Neuron (in vitro differentiated cells): ENCODE results near the gene GRB10.

Experiments used
- H2AFZ ChIP-seq: one replicate; pipeline ENCODE4 v1.6.1; 2013; ENCODE audit warnings: low read depth, mild to moderate bottlenecking, inconsistent platforms, low read length, moderate library complexity
- H3K27me3 ChIP-seq: one replicate; pipeline ENCODE4 v1.6.1; 2013; ENCODE audit warnings: low read length; ENCODE audit not compliant: insufficient read depth
- H3K36me3 ChIP-seq: one replicate; pipeline ENCODE4 v1.6.1; 2013; ENCODE audit warnings: low read length; ENCODE audit not compliant: insufficient read depth
- H3K4me1 ChIP-seq: one replicate; pipeline ENCODE4 v1.6.1; 2013; ENCODE audit warnings: low read length; ENCODE audit not compliant: insufficient read depth
- H3K4me3 ChIP-seq: 2 replicates; pipeline ENCODE4 v1.5.1; 2013; ENCODE audit warnings: mild to moderate bottlenecking, low read length, moderate library complexity
- H3K9me3 ChIP-seq: one replicate; pipeline ENCODE4 v1.6.1; 2013; ENCODE audit warnings: low read length

GRB10 gene

DNA sequence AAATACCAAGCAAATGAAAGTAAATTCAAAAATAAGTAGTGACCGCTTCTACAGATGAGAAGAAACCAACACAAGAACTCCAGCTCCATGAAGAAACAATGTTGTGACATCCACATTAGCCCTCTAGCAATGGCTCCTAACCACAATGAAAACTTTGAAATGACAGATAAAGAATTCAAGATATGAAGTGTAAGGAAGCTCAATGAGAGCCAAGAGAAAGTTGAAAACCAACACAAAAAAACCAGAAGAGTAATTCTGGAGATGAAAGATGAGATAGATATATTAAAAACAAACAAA, 149.3 kb downstream of the GRB10 start:
- Histone ChIP-seq H3K9me3 (no peaks in the 10 kb centered on the region), H2AFZ (no peak overlapping the region), H3K4me3 (no peak overlapping the region), H3K4me1 (no peaks in the 10 kb centered on the region), H3K36me3 (no peaks in the 10 kb centered on the region), H3K27me3 (no peaks in the 10 kb centered on the region)

DNA sequence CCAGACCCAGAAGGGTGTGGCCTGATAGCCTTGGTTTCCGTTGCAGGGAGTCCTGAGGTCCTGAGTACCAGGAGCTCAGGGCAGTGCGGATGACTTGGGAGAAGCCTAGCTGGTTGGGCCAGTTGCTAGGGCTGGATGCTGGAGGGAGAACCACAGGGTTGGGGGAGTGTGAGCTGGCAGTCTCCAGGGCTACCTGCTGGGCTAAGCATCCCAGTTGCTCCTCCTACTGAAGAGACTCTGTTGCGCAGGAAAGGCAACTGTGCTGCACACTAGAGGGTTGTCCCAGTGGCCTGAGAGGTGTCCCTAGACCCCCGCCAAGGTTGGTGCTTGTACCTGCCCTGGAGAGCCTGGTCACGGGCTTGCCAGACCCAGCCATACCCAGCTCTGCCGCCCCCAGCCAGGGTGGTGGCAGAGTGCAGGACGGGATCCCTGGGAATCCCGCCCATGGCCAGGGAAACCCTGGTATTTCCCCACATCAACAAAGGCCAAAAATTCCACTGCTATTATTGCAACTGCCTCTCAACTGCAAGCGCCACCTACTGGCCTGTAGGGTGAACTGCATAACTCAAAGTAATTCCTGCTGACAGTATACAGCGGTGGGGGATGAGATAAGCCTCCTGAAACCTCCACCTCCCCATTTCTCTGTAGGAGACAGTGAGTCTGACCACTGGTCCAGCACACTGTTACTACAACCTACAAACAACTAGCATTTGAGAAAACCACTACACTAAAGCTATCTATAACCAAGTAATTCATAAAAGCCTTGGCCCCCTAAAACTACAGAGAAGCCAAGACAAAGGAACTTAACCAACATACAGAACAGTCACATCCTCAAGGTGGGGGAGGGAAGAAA, 149.9 kb downstream of the GRB10 start:
- Histone ChIP-seq H3K4me3 (no peak overlapping the region), H3K27me3 (no peaks in the 10 kb centered on the region), H3K9me3 (no peaks in the 10 kb centered on the region), H3K4me1 (no peaks in the 10 kb centered on the region), H2AFZ (no peak overlapping the region), H3K36me3 (no peaks in the 10 kb centered on the region)

GRCh38 chr7:50631639-50632038, 151.1 kb downstream of the GRB10 start:
- H3K9me3 ChIP-seq = no peaks in the 10 kb centered on the region
- H3K4me3 ChIP-seq = no peak overlapping the region
- peaks cover 6% of the 10 kb centered on the region for H3K36me3 ChIP-seq
- no peaks in the 10 kb centered on the region for H3K27me3 ChIP-seq
- H2AFZ ChIP-seq = no peak overlapping the region
- no peaks in the 10 kb centered on the region for H3K4me1 ChIP-seq

DNA sequence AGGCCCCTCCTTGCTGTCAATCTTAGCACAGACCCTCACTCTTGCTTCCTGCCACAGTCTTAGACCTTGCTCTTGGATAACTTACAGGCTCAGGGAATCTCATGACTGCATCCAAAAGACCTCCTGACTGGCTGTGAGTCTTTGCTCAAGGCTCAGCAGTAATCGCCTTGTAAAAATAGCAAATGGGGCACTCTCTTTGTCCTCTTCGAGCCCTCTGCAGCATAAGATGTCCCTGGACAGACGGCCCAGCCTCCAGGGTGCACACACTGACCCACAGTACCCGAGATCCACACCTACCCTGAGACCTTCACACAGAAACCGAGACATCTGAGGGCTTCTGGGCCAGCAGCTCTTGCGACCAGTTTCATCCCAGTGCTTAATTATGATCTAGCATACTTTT, 151.6 kb downstream of the GRB10 start:
- H3K4me1 ChIP-seq = no peaks in the 10 kb centered on the region
- no peak overlapping the region for H2AFZ ChIP-seq
- H3K9me3 ChIP-seq = no peaks in the 10 kb centered on the region
- peaks cover 12% of the 10 kb centered on the region for H3K36me3 ChIP-seq
- no peak overlapping the region for H3K4me3 ChIP-seq
- H3K27me3 ChIP-seq = no peaks in the 10 kb centered on the region

DNA sequence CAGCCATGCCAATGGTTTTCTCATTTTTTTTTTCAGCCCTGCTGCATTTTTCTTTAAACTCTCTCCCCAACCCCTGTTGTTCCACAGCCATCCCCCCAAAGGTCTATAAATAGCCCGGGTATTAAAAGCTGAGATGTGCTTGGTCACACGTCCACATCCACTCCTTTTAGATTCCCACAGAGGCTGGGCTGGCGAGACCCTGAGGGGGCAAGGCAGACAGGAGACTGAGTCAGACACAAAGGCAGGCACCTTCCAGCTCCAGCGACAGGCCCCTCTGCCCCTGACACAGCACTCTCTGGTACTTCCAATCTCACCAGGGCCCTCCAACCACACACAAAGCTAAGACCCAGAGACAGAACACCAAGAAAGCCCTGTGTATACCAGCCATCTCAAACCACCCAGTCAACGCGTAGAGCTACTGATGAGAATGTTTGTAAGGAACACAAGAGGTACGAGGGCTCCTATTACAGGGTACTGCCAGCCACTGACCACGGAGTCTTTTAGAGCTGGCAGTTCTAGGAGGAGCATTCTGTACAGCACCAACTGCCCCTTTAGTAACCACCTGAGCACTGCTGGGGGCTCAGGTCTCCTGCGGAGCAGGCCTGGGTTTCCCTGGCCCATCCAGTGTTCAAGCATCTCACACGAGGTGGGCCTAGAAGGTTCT, 153.3 kb downstream of the GRB10 start:
- no peaks in the 10 kb centered on the region for H3K27me3 ChIP-seq
- H3K4me1 ChIP-seq = no peaks in the 10 kb centered on the region
- H2AFZ ChIP-seq = no peak overlapping the region
- H3K9me3 ChIP-seq = no peaks in the 10 kb centered on the region
- H3K36me3 ChIP-seq = peaks cover 18% of the 10 kb centered on the region
- H3K4me3 ChIP-seq = no peak overlapping the region

DNA sequence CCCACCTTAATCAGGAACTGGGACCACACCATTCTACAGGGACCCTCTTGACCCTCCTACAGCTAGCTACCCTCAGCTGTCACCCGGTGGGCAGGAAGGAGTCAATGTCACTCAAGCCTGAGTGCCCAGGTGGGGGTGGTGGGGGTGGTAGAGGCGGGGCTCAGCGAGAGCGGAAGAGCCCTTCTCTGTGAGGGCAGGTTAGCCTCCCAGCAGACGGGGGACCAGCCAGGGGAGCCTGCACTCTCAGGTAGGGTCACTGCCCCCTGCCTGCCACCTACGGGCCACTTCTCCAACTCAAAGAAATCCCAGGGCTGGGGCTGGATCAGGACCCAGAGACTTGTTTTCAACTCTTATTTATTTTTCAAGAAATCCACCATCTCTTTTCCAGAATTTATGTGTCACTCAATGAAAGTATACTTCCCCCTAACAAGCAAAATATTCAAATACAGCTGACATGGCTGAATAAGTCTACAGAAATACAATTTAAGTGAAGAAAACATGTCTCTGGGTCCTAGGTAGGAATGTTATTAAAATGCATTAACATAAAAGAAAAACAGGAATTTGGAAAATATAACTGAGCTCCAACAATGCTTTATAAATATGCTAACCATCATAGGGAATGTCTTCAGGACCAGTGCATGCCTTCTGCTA, 154.1 kb downstream of the GRB10 start:
- H3K27me3 ChIP-seq = no peaks in the 10 kb centered on the region
- no peak overlapping the region for H2AFZ ChIP-seq
- no peak overlapping the region for H3K4me3 ChIP-seq
- no peaks in the 10 kb centered on the region for H3K4me1 ChIP-seq
- H3K36me3 ChIP-seq = peaks cover 20% of the 10 kb centered on the region
- H3K9me3 ChIP-seq = no peaks in the 10 kb centered on the region

DNA sequence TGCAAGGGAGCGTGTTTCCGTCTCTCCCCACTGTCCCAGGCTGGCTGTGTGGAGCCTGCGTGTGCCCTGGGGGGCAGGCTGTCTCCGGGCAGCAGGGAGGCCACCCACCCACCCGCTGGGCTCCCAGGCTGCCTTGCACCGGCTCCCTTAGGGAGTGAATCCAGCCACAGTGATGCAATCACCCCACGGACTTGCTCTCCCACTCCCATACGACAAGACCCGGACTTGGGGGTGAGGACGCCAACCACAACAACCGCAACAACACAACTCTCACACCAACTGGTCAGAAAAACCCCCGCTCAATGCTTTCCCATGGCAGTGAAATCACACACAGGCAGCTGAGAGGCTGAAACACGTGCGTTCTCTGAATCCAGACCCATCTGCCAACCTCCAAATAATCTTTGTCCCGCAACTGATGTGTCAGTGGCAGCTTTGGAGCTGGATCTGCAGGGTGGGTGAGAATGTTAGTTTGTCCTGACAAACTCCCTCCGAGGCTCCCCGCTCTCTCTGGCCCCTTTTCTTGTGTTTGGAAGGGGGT, 154.8 kb downstream of the GRB10 start:
- Histone ChIP-seq H3K36me3 (peaks cover 25% of the 10 kb centered on the region), H3K4me3 (no peak overlapping the region), H3K4me1 (no peaks in the 10 kb centered on the region), H3K27me3 (no peaks in the 10 kb centered on the region), H3K9me3 (no peaks in the 10 kb centered on the region), H2AFZ (no peak overlapping the region)

DNA sequence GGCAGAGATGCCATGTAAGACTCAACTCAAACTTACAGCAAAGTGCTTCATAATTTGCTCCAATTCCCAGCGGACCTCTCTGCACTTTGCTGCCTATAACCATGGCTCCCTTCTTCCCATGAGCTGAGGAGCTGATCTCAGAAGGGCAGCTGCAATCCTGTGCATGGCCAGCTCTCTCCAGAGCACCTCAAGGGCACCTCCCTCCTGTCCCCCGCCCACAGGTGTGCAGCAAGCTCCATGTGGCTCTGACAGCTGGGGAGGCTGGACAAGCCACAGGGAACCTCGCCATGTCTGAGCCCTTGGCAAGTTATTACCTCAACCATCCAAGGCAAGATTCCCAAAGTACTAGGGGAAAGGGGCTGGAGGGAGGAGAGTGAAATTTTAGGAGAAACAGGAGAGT, 156.4 kb downstream of the GRB10 start:
- H3K36me3 ChIP-seq = peaks cover 25% of the 10 kb centered on the region
- H3K4me1 ChIP-seq = no peaks in the 10 kb centered on the region
- no peaks in the 10 kb centered on the region for H3K9me3 ChIP-seq
- no peak overlapping the region for H2AFZ ChIP-seq
- no peak overlapping the region for H3K4me3 ChIP-seq
- no peaks in the 10 kb centered on the region for H3K27me3 ChIP-seq

GRCh38 chr7:50625360-50625759, 157.3 kb downstream of the GRB10 start:
- H3K9me3 ChIP-seq = no peaks in the 10 kb centered on the region
- no peak overlapping the region for H3K4me3 ChIP-seq
- no peak overlapping the region for H2AFZ ChIP-seq
- no peaks in the 10 kb centered on the region for H3K4me1 ChIP-seq
- H3K36me3 ChIP-seq = peaks cover 25% of the 10 kb centered on the region
- H3K27me3 ChIP-seq = no peaks in the 10 kb centered on the region

DNA sequence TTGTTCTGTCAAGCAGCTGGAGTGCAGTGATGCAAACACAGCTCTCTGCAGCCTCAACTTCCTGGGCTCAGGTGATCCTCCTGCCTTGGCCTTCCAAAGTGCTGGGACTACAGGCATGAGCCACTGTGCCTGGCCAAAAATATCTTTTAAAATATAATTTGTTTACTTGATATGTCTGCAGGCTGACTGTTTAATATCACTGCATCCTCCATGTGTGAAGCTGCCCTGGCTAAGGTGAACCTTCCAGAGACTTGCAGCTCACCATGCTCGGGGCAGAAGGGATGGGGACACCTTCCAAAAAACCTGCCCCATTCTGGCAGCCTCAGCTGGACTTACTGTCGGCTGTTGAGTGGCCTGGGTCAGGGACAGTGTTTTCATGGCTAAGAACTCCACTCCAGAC, 159.9 kb downstream of the GRB10 start:
- Histone ChIP-seq H3K9me3 (no peaks in the 10 kb centered on the region), H2AFZ (no peak overlapping the region), H3K4me1 (no peaks in the 10 kb centered on the region), H3K36me3 (peaks cover 27% of the 10 kb centered on the region), H3K4me3 (no peak overlapping the region), H3K27me3 (no peaks in the 10 kb centered on the region)

DNA sequence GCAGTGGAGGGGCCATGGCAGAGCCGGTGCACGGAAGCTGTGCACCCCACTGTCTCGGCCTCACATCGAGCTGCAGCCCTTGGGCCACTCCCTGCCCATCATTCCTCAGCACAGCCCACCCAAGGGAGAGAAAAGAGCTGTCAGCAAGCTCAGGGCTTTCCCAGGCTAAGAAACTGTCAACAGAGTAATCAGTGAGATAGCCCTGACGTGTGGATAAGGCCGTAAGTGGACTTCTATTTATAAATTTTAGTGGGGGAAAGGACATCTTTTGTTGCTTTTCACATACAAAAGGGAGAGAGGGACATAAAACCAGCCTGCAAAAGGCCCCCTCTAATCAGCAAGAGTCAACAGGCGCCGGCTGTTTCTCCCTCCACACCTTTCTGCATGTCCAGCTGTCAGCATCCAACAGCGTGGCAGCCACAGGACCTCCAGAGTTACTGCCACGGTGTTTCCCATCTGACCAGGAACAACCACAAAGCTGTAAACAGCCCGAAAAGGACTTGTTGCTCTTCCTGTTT, 160.7 kb downstream of the GRB10 start:
- no peaks in the 10 kb centered on the region for H3K4me1 ChIP-seq
- no peak overlapping the region for H2AFZ ChIP-seq
- H3K27me3 ChIP-seq = no peaks in the 10 kb centered on the region
- H3K36me3 ChIP-seq = peaks cover 31% of the 10 kb centered on the region
- no peaks in the 10 kb centered on the region for H3K9me3 ChIP-seq
- H3K4me3 ChIP-seq = no peak overlapping the region

GRCh38 chr7:50621206-50621605, 161.5 kb downstream of the GRB10 start:
- no peak overlapping the region for H3K4me3 ChIP-seq
- no peaks in the 10 kb centered on the region for H3K4me1 ChIP-seq
- no peaks in the 10 kb centered on the region for H3K9me3 ChIP-seq
- H3K27me3 ChIP-seq = no peaks in the 10 kb centered on the region
- peaks cover 31% of the 10 kb centered on the region for H3K36me3 ChIP-seq
- no peak overlapping the region for H2AFZ ChIP-seq

- Histone ChIP-seq H3K4me3 (no peak overlapping the region), H3K27me3 (no peaks in the 10 kb centered on the region), H3K9me3 (no peaks in the 10 kb centered on the region), H3K4me1 (no peaks in the 10 kb centered on the region), H2AFZ (no peak overlapping the region), H3K36me3 (peaks cover 27% of the 10 kb centered on the region)
Measured at GRCh38 chr7:50620433-50620832, 162.3 kb downstream of the GRB10 start.
